Measurements from ENCODE around the gene BLVRA. TPM values are rescaled to one million over a fixed set of nuclear protein-coding genes. Genes with fewer than 3 reads are reported as not detected.
"Not testable (repeated sequence)": the region's sequence is repeated elsewhere in the genome, so short reads cannot be mapped to it uniquely, and the experiment has no call there.

Gene BLVRA
- total RNA-seq, 4 donors from 2014 or later, result 25.4 to 38.9 (median 32.1) TPM

GRCh38 chr7:43823941-43824340 is 65.5 kb downstream of the BLVRA start:
- intact Hi-C loops (cut with DNase I; ENCODE audit: low total_unique reads), result no loop called here
- WGBS, 2 donors, result 86 to 90% methylated on average over 6 of the region's 6 CpGs
- H3K4me3 ChIP-seq (ENCODE audit: low read depth, poor library complexity, severe bottlenecking), result no peak overlapping the region
- TF ChIP-seq POLR2A (IDR thresholded peaks at IDR 0.05) (no peak), CTCF (IDR thresholded peaks at IDR 0.05) (no peak)
- no peak for DNase-seq (ENCODE audit: low spot score in 2 of 2)

GRCh38 chr7:43824513-43824912 is 66.0 kb downstream of the BLVRA start:
- intact Hi-C loops (cut with DNase I; ENCODE audit: low total_unique reads); H3K4me3 ChIP-seq (ENCODE audit: low read depth, poor library complexity, severe bottlenecking); DNase-seq (ENCODE audit: low spot score in 2 of 2): not testable (repeated sequence)
- WGBS, 2 donors, result 69 to 74% methylated on average over 12 of the region's 12 CpGs

DNA sequence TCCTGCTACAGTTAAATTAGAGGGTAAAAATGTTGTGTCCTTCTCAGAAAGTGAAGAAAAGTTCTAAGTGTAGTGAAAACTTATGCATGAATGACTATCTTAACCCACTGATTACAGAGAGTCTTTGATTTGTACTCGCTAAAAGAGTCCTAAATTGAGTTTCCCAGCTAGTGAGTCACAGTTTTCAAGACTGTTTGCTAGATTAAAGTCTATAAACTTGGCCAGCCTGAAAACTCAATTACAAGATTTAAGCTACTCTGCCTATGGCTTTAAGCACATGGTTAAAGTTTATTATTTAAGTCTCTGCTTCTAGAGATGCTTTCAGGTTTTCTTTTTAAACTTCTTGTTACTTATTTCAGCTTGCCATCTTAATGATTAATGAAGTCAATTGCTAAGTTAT is 66.5 kb downstream of the BLVRA start:
- WGBS, 2 donors, result 0 to 36% methylated on average over 1 of the region's 1 CpG
- no peak for TF ChIP-seq POLR2A (IDR thresholded peaks at IDR 0.05)
- TF ChIP-seq CTCF (IDR thresholded peaks at IDR 0.05), result no peak
- H3K4me3 ChIP-seq (ENCODE audit: low read depth, poor library complexity, severe bottlenecking), result no peak overlapping the region
- intact Hi-C loops (cut with DNase I; ENCODE audit: low total_unique reads), result no loop called here
- DNase-seq (ENCODE audit: low spot score in 2 of 2), result no peak

DNA sequence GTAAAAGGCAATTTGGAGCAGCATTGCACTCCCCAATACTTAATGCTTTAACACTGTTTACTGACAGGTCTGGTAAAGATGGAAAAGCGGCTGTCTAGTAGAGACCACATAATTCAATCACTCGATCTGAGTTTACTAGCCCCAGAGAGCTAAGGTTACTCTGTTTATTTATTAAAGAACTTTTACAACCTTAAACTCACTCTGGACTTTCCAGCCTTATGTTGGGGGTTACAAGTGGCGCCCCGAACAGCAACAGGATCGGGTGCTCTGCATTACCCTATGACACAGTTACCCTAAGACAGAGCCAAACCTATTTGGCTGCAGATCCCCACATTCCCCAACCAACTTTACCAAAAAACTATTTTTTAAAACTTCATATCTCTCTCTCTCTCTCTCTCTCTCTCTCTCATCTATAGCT is 66.9 kb downstream of the BLVRA start:
- no peak overlapping the region for H3K4me3 ChIP-seq (ENCODE audit: low read depth, poor library complexity, severe bottlenecking)
- intact Hi-C loops (cut with DNase I; ENCODE audit: low total_unique reads), result no loop called here
- DNase-seq (ENCODE audit: low spot score in 2 of 2), result no peak
- 63 to 70% methylated on average over 5 of the region's 5 CpGs for WGBS, 2 donors
- TF ChIP-seq POLR2A (IDR thresholded peaks at IDR 0.05) (no peak), CTCF (IDR thresholded peaks at IDR 0.05) (no peak)

GRCh38 chr7:43830917-43831316 is 72.4 kb downstream of the BLVRA start:
- DNase-seq (ENCODE audit: low spot score in 2 of 2); H3K4me3 ChIP-seq (ENCODE audit: low read depth, poor library complexity, severe bottlenecking): not testable (repeated sequence)
- intact Hi-C loops (cut with DNase I; ENCODE audit: low total_unique reads), result loop anchor here (10.0 kb wide), 1 partner anchor 246 kb away; the partner anchor contains the start of gene STK17A

GRCh38 chr7:43834463-43835251 is 76.2 kb downstream of the BLVRA start:
- TF ChIP-seq POLR2A (IDR thresholded peaks at IDR 0.05), result no peak
- no peak for TF ChIP-seq CTCF (IDR thresholded peaks at IDR 0.05)
- intact Hi-C loops (cut with DNase I; ENCODE audit: low total_unique reads), result loop anchor here (10.0 kb wide), 1 partner anchor 250 kb away; the partner anchor contains the start of gene STK17A
- H3K4me3 ChIP-seq (ENCODE audit: low read depth, poor library complexity, severe bottlenecking), result no peak overlapping the region
- DNase-seq (ENCODE audit: low spot score in 2 of 2), result no peak
- WGBS, 2 donors, result 66 to 68% methylated on average over 8 of the region's 8 CpGs

DNA sequence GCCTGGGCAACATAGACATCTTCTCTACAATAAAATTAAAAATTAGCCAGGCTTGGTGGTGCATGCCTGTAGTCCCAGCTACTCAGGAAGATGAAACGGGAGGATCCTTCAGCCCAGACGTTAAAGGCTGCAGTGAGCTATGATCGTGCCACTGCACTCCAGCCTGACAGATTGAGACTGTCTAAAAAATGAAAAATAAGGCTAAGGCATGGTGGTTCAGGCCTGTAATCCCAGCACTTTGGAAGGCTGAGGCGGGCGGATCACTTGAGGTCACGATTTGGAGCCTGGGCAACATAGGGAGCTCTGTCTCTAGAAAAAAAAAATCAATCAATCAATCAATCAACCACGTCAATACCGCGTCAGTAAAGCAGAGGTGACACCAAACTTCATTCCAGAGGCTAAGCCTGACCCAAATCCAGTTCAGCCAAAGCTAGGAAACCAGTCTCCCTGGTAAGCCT is 79.8 kb downstream of the BLVRA start:
- 79 to 81% methylated on average over 9 of the region's 9 CpGs for WGBS, 2 donors
- H3K4me3 ChIP-seq (ENCODE audit: low read depth, poor library complexity, severe bottlenecking), result no peak overlapping the region
- intact Hi-C loops (cut with DNase I; ENCODE audit: low total_unique reads), result loop anchor here (10.0 kb wide), 1 partner anchor 253 kb away; the partner anchor contains the start of gene STK17A

More for the DNA sequence above, 79.8 kb downstream of the BLVRA start:
- TF ChIP-seq CTCF (IDR thresholded peaks at IDR 0.05), result no peak
- TF ChIP-seq POLR2A (IDR thresholded peaks at IDR 0.05), result no peak
- DNase-seq (ENCODE audit: low spot score in 2 of 2), result no peak

Measured in lower leg skin (tissue), 4 donors.